Mesenchymal stem cell (in vitro differentiated cells and primary cell): ENCODE data around the gene NOXO1.

ENCODE experiments used
- DNase-seq: peaks from one replicate; pipeline ENCODE4 v3.0.0-alpha.2; 2013
- H2AFZ ChIP-seq: one replicate; pipeline ENCODE4 v1.6.1; 2013; ENCODE audit warnings: low read depth, mild to moderate bottlenecking, control low read depth, inconsistent platforms, low read length, moderate library complexity
- H2AK5ac ChIP-seq: 2 replicates; pipeline ENCODE4 v1.6.1; 2013; ENCODE audit warnings: low read length, moderate library complexity, mild to moderate bottlenecking, inconsistent platforms; ENCODE audit not compliant: severe bottlenecking
- H2BK120ac ChIP-seq: one replicate; pipeline ENCODE4 v1.6.1; 2013; ENCODE audit warnings: low read depth, mild to moderate bottlenecking, inconsistent platforms, low read length, moderate library complexity
- H2BK12ac ChIP-seq, 2 experiments: one replicate each; pipeline ENCODE4 v1.6.1; 2013; ENCODE audit warnings: inconsistent platforms in 2 of 2, low read length in 2 of 2, mild to moderate bottlenecking in 2 of 2, moderate library complexity in 2 of 2, control low read depth in 1 of 2
- H2BK15ac ChIP-seq: one replicate; pipeline ENCODE4 v1.6.1; 2013; ENCODE audit warnings: mild to moderate bottlenecking, low read depth, inconsistent platforms; ENCODE audit not compliant: poor library complexity, severe bottlenecking
- H2BK5ac ChIP-seq: 2 replicates; pipeline ENCODE4 v1.6.1; 2013; ENCODE audit warnings: low read depth, mild to moderate bottlenecking, low read length, control low read depth, inconsistent platforms; ENCODE audit not compliant: poor library complexity, severe bottlenecking
- H3K14ac ChIP-seq, 2 experiments: one replicate each; pipeline ENCODE4 v1.6.1; 2013; ENCODE audit warnings: inconsistent platforms in 2 of 2, low read length in 2 of 2, control low read depth in 1 of 2, mild to moderate bottlenecking in 1 of 2, moderate library complexity in 1 of 2
- H3K18ac ChIP-seq, 2 experiments: one replicate each; pipeline ENCODE4 v1.6.1; 2013; ENCODE audit warnings: inconsistent platforms in 2 of 2, low read length in 2 of 2, control low read depth in 1 of 2, low read depth in 1 of 2, mild to moderate bottlenecking in 1 of 2
- H3K23ac ChIP-seq, 2 experiments: one replicate each; pipeline ENCODE4 v1.6.1; 2013; ENCODE audit warnings: inconsistent platforms in 2 of 2, low read length in 2 of 2, mild to moderate bottlenecking in 2 of 2, moderate library complexity in 2 of 2, control low read depth in 1 of 2
- H3K27ac ChIP-seq: 2 replicates; pipeline ENCODE4 v1.5.1; 2013; ENCODE audit warnings: mild to moderate bottlenecking, moderate library complexity, low read length, control low read depth, inconsistent platforms; ENCODE audit not compliant: poor library complexity, severe bottlenecking
- H3K27me3 ChIP-seq, 2 experiments: 2 replicates each; pipeline versions ENCODE4 v1.6.1 to v1.7.0; 2013; ENCODE audit warnings: low read length in 2 of 2, mild to moderate bottlenecking in 2 of 2, moderate library complexity in 2 of 2, control low read depth in 1 of 2, inconsistent platforms in 1 of 2; ENCODE audit not compliant: control insufficient read depth in 1 of 2, insufficient read depth in 1 of 2
- H3K36me3 ChIP-seq, 2 experiments: 2 replicates each; pipeline versions ENCODE4 v1.6.1 to v1.7.0; 2013; ENCODE audit warnings: low read length in 2 of 2, control low read depth in 1 of 2, inconsistent platforms in 1 of 2, low read depth in 1 of 2, mild to moderate bottlenecking in 1 of 2; ENCODE audit not compliant: insufficient read depth in 2 of 2, control insufficient read depth in 1 of 2
- H3K4ac ChIP-seq, 2 experiments: one replicate each; pipeline ENCODE4 v1.6.1; 2013; ENCODE audit warnings: inconsistent platforms in 2 of 2, low read length in 2 of 2, mild to moderate bottlenecking in 2 of 2, moderate library complexity in 2 of 2, control low read depth in 1 of 2, low read depth in 1 of 2
- H3K4me1 ChIP-seq: 2 replicates; pipeline ENCODE4 v1.6.1; 2013; ENCODE audit warnings: low read depth, low read length, control low read depth; ENCODE audit not compliant: control insufficient read depth, insufficient read depth
- H3K4me2 ChIP-seq: 2 replicates; pipeline ENCODE4 v1.6.1; 2013; ENCODE audit warnings: low read length, mild to moderate bottlenecking, inconsistent platforms; ENCODE audit not compliant: poor library complexity, severe bottlenecking
- H3K4me3 ChIP-seq, 2 experiments: 2 replicates each; pipeline versions ENCODE4 v1.5.1 to v1.7.0; 2013; ENCODE audit warnings: low read length in 2 of 2, mild to moderate bottlenecking in 2 of 2, control low read depth in 1 of 2, low read depth in 1 of 2; ENCODE audit not compliant: insufficient read depth in 1 of 2
- H3K79me1 ChIP-seq: replicated peaks from 2 replicates; pipeline ENCODE4 v1.6.1; 2013; ENCODE audit warnings: mild to moderate bottlenecking, control low read depth, low read length, inconsistent platforms; ENCODE audit not compliant: poor library complexity, severe bottlenecking
- H3K9ac ChIP-seq: 2 replicates; pipeline ENCODE4 v1.7.0; 2013; ENCODE audit warnings: mild to moderate bottlenecking, low read length, moderate library complexity
- H3K9me3 ChIP-seq: 2 replicates; pipeline ENCODE4 v1.7.0; 2013; ENCODE audit warnings: mild to moderate bottlenecking, low read length; ENCODE audit not compliant: control insufficient read depth
- H4K8ac ChIP-seq: one replicate; pipeline ENCODE4 v1.6.1; 2013; ENCODE audit warnings: inconsistent platforms, mild to moderate bottlenecking, low read length, moderate library complexity
- H4K91ac ChIP-seq: one replicate; pipeline ENCODE4 v1.6.1; 2013; ENCODE audit warnings: mild to moderate bottlenecking, low read length, inconsistent platforms
- WGBS: methylation state at CpG from one replicate; pipeline ENCODE4 v1.1.7; 2013; ENCODE audit warnings: mixed read lengths; 5-methylcytosine and 5-hydroxymethylcytosine counted together

The NOXO1 gene

DNA sequence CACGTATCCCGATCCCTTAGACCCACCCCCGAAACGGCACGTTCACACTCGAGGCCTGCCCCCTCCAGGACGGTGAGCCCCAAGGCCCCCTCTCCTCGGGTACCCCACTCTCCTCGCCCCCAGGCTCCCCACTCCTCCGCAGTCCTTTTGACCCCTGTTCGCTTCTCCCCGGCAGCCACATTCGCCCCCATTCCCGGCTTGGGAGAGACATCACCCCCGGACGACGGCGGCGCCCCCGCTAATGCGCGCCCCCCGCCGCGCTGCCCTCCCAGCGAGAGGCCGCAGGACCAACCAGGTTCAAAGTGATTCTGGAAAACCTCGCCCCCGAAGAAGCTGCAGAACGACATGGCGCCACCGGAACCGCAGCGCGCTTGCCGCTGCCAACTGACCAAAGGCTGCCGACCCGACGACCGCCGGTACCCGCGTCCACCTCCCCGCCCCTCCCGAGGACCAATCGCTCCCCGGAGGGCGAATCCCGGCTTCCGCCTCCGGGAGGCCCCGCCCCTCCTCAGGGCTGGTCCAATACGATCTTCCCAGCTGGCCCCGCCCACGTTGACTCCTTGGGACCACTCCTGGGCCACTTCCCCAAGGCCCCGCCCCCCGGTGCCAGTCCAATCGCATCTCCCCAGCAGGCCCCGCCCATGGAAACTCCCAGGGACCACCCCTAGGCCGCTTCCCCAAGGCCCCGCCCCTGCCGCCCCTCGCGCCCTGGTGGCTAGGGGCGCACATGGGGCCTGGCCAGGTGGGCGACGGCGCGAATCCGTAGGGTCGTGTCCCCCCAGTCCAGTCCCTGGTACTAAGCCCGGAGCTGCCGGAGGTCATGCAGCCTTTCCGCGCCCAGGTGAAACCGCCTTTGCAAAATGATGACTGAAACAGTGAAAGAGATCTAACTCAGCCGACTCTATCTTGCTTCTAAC is 38.2 kb downstream of the NOXO1 start, which contains the start of gene MSRB1:
Gene MSRB1, minus strand, starts transcription at position 390 of the 917 bp plus-strand sequence. Its CDS starts 43 bp downstream, at position 347.
- Histone ChIP-seq H3K9me3 (no peaks in the 10 kb centered on the region), H3K27me3 (no peaks in the 10 kb centered on the region), H3K79me1 (peaks cover 10% of the 10 kb centered on the region), H3K4me2 (peak within 1 kb of the TSS; percentile 93), H2BK5ac (no peak within 1 kb of the TSS), H3K18ac (peak within 1 kb of the TSS; percentile 84 to 88), H3K4ac (peak within 1 kb of the TSS; percentile 38 to 76), H2BK15ac (peak within 1 kb of the TSS; percentile 95), H2AFZ (peak within 1 kb of the TSS; percentile 93), H3K14ac (peak within 1 kb of the TSS in 1 of 2 experiments; percentile 81), H4K91ac (peak within 1 kb of the TSS; percentile 48), H2BK12ac (peak within 1 kb of the TSS; percentile 24 to 38), H3K23ac (no peak within 1 kb of the TSS), H4K8ac (peak within 1 kb of the TSS; percentile 96), H3K9ac (peak within 1 kb of the TSS; percentile 86), H2AK5ac (peak within 1 kb of the TSS; percentile 8), H3K4me1 (peaks cover 14% of the 10 kb centered on the region), H2BK120ac (peak within 1 kb of the TSS; percentile 75), H3K27ac (peak within 1 kb of the TSS; percentile 1), H3K4me3 (peak within 1 kb of the TSS; percentile 88 to 92), H3K36me3 (peaks cover 24 to 28% of the 10 kb centered on the region in 2 experiments)
- DNase-seq, result peak; percentile 99
- under 1% methylated on average over 64 of the region's 77 CpGs for WGBS

GRCh38 chr16:1942047-1942809 is 39.0 kb downstream of the NOXO1 start:
- peak overlapping the region; percentile 88 to 92 for H3K4me3 ChIP-seq
- H3K27ac ChIP-seq, result peak overlapping the region; percentile 1
- no peak overlapping the region for H3K14ac ChIP-seq
- peaks cover 31 to 36% of the 10 kb centered on the region in 2 experiments for H3K36me3 ChIP-seq
- peak overlapping the region; percentile 95 for H2BK15ac ChIP-seq
- H3K4me2 ChIP-seq, result peak overlapping the region; percentile 93
- peaks cover 10% of the 10 kb centered on the region for H3K79me1 ChIP-seq
- H3K9ac ChIP-seq, result peak overlapping the region; percentile 86
- no peak overlapping the region for H3K23ac ChIP-seq
- peak overlapping the region; percentile 70 for H4K8ac ChIP-seq
- no peak for DNase-seq
- H3K4me1 ChIP-seq, result peaks cover 14% of the 10 kb centered on the region
- H3K27me3 ChIP-seq, result no peaks in the 10 kb centered on the region
- H2AFZ ChIP-seq, result peak overlapping the region; percentile 79
- no peak overlapping the region for H2BK5ac ChIP-seq
- H2AK5ac ChIP-seq, result peak overlapping the region; percentile 8
- peak overlapping the region; percentile 48 for H4K91ac ChIP-seq
- no peak overlapping the region for H2BK120ac ChIP-seq
- 51% methylated on average over 11 of the region's 17 CpGs for WGBS
- no peaks in the 10 kb centered on the region for H3K9me3 ChIP-seq
- H3K18ac ChIP-seq, result peak overlapping the region in 1 of 2 experiments; percentile 88
- H3K4ac ChIP-seq, result no peak overlapping the region
- no peak overlapping the region for H2BK12ac ChIP-seq

GRCh38 chr16:1941162-1942046 is 39.9 kb downstream of the NOXO1 start:
- Histone ChIP-seq H3K9me3 (no peaks in the 10 kb centered on the region), H3K4me3 (peak overlapping the region in 1 of 2 experiments; percentile 92), H2BK15ac (no peak overlapping the region), H2AK5ac (peak overlapping the region; percentile 29), H4K91ac (no peak overlapping the region), H2AFZ (no peak overlapping the region), H2BK120ac (no peak overlapping the region), H3K4me1 (peaks cover 14% of the 10 kb centered on the region), H3K4me2 (peak overlapping the region; percentile 93), H3K14ac (no peak overlapping the region), H3K23ac (no peak overlapping the region), H3K79me1 (peaks cover 10% of the 10 kb centered on the region), H2BK5ac (no peak overlapping the region), H4K8ac (no peak overlapping the region), H3K36me3 (peaks cover 33 to 42% of the 10 kb centered on the region in 2 experiments), H3K4ac (no peak overlapping the region), H3K18ac (no peak overlapping the region), H3K27ac (peak overlapping the region; percentile 5), H2BK12ac (no peak overlapping the region), H3K27me3 (no peaks in the 10 kb centered on the region), H3K9ac (peak overlapping the region; percentile 86)
- WGBS, result 92% methylated on average over 28 of the region's 30 CpGs
- no peak for DNase-seq
